Caco-2 (cell line): ENCODE measurements around the gene NPAS3. TPM values are rescaled to one million over a fixed set of nuclear protein-coding genes. Genes with fewer than 3 reads are reported as not detected.

Experiments
- BruUV-seq: library from RNA; stranded (reverse); fragments of 400-500 nt; replicated peaks from 2 replicates; lab custom pipeline; 2021; lab: Mats Ljungman, UMichigan
- CTCF ChIA-PET: fragments of 300-600 bp; sonication (Branson Sonifier 250); formaldehyde crosslinking; loops from one replicate; lab custom pipeline; 2022; ENCODE audit warnings: antibody characterized with exemption; lab: Charles Lee
- POLR2A ChIA-PET: fragments of 300-600 bp; sonication (Branson Sonifier 250); formaldehyde crosslinking; loops from one replicate; lab custom pipeline; 2022; ENCODE audit warnings: antibody characterized with exemption; lab: Charles Lee
- DNase-seq, 2 experiments: peaks; one replicate each; pipeline versions ENCODE4 v3.0.0 to v3.0.0-alpha.2; 2020 to 2022
- H3K27me3 ChIP-seq: replicated peaks from 2 replicates; pipeline ENCODE4 v1.6.0; 2011; ENCODE audit warnings: low read length; ENCODE audit not compliant: control insufficient read depth, insufficient read depth
- H3K36me3 ChIP-seq: 2 replicates; pipeline ENCODE4 v1.5.1; 2011; ENCODE audit warnings: low read length; ENCODE audit not compliant: control insufficient read depth, insufficient read depth
- H3K4me1 ChIP-seq: fragments of 250-450 bp; sonication (Bioruptor Pico); 2 replicates; pipeline ENCODE4 v1.5.1; 2020; ENCODE audit warnings: mild to moderate bottlenecking
- H3K4me3 ChIP-seq: 2 replicates; pipeline ENCODE4 v1.5.1; 2011; ENCODE audit warnings: low read depth, mild to moderate bottlenecking, control low read depth, low read length
- H3K9me3 ChIP-seq: fragments of 250-450 bp; sonication (Bioruptor Pico); 2 replicates; pipeline ENCODE4 v1.5.1; 2020; ENCODE audit warnings: mild to moderate bottlenecking, moderate library complexity
- H3K27ac Mint-ChIP-seq: one replicate; pipeline ENCODE4 v1.8.0; 2022; ENCODE audit warnings: mixed read lengths; ENCODE audit not compliant: unreplicated experiment
- H3K27me3 Mint-ChIP-seq: one replicate; pipeline ENCODE4 v1.8.0; 2022; ENCODE audit warnings: mixed read lengths; ENCODE audit not compliant: insufficient read depth, unreplicated experiment
- H3K36me3 Mint-ChIP-seq: one replicate; pipeline ENCODE4 v1.8.0; 2022; ENCODE audit warnings: mild to moderate bottlenecking, mixed read lengths; ENCODE audit not compliant: insufficient read depth, unreplicated experiment
- H3K4me1 Mint-ChIP-seq: one replicate; pipeline ENCODE4 v1.8.0; 2022; ENCODE audit warnings: low read depth, mixed read lengths; ENCODE audit not compliant: unreplicated experiment
- H3K4me3 Mint-ChIP-seq: one replicate; pipeline ENCODE4 v1.8.0; 2022; ENCODE audit warnings: mild to moderate bottlenecking, moderate library complexity, mixed read lengths; ENCODE audit not compliant: unreplicated experiment
- H3K9me3 Mint-ChIP-seq: one replicate; pipeline ENCODE4 v1.8.0; 2022; ENCODE audit warnings: mixed read lengths; ENCODE audit not compliant: unreplicated experiment
- intact Hi-C: fragments of 100-400 bp; cut with micrococcal nuclease; formaldehyde crosslinking; loops from one replicate; pipeline ENCODE4 v1.10.0; 2022; ENCODE audit not compliant: unreplicated experiment
- total RNA-seq: library from RNA; stranded (reverse); gene quantifications from 2 replicates; pipeline ENCODE4 v1.2.3, GENCODE V29; 2022
- TF ChIP-seq, protein P1 (sequence below), 2 experiments: fragments of 200-600 bp in 1 of 2; IDR thresholded peaks; 1 replicate in 1 of 2; 2 replicates in 1 of 2; pipeline versions ENCODE4 v1.5.1 to v1.8.0; 2011 to 2022; ENCODE audit warnings: antibody characterized with exemption in 1 of 2, control low read depth in 1 of 2, inconsistent platforms in 1 of 2, low read depth in 1 of 2, low read length in 1 of 2, mild to moderate bottlenecking in 1 of 2, moderate library complexity in 1 of 2; ENCODE audit not compliant: insufficient read depth in 1 of 2, severe bottlenecking in 1 of 2, unreplicated experiment in 1 of 2

The NPAS3 gene
- total RNA-seq, 1 experiment from 2014 or later = not detected

- Mint-ChIP-seq H3K27ac (no peak overlapping the region), H3K4me3 (no peak overlapping the region), H3K9me3 (no peaks in the 10 kb centered on the region), H3K36me3 (no peaks in the 10 kb centered on the region), H3K4me1 (no peaks in the 10 kb centered on the region), H3K27me3 (peaks cover 7% of the 10 kb centered on the region)
- TF ChIP-seq, protein P1, sequence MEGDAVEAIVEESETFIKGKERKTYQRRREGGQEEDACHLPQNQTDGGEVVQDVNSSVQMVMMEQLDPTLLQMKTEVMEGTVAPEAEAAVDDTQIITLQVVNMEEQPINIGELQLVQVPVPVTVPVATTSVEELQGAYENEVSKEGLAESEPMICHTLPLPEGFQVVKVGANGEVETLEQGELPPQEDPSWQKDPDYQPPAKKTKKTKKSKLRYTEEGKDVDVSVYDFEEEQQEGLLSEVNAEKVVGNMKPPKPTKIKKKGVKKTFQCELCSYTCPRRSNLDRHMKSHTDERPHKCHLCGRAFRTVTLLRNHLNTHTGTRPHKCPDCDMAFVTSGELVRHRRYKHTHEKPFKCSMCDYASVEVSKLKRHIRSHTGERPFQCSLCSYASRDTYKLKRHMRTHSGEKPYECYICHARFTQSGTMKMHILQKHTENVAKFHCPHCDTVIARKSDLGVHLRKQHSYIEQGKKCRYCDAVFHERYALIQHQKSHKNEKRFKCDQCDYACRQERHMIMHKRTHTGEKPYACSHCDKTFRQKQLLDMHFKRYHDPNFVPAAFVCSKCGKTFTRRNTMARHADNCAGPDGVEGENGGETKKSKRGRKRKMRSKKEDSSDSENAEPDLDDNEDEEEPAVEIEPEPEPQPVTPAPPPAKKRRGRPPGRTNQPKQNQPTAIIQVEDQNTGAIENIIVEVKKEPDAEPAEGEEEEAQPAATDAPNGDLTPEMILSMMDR (IDR thresholded peaks at IDR 0.05; ENCODE audit: insufficient read depth in 1 of 2, low read depth in 1 of 2, low read length in 1 of 2, severe bottlenecking in 1 of 2, unreplicated experiment in 1 of 2) = no peak
- DNase-seq = no peak
- Histone ChIP-seq H3K27me3 (no peaks in the 10 kb centered on the region), H3K36me3 (no peaks in the 10 kb centered on the region), H3K4me1 (no peaks in the 10 kb centered on the region), H3K4me3 (no peak overlapping the region), H3K9me3 (no peaks in the 10 kb centered on the region)
- CTCF ChIA-PET = no interaction called here
- intact Hi-C loops = no loop called here
- BruUV-seq = no TSS peak
- POLR2A ChIA-PET = no interaction called here
These were observed 791.5 kb downstream of the NPAS3 start for GRCh38 chr14:33730156-33730555.

- ChIA-PET POLR2A (no interaction called here), CTCF (no interaction called here)
- H3K9me3 Mint-ChIP-seq = no peaks in the 10 kb centered on the region
- Histone ChIP-seq H3K36me3 (no peaks in the 10 kb centered on the region), H3K4me3 (no peak overlapping the region), H3K4me1 (no peaks in the 10 kb centered on the region), H3K9me3 (no peaks in the 10 kb centered on the region), H3K27me3 (no peaks in the 10 kb centered on the region)
- no peak overlapping the region for H3K4me3 Mint-ChIP-seq
- no peak for DNase-seq
- no peaks in the 10 kb centered on the region for H3K36me3 Mint-ChIP-seq
- peaks cover 2% of the 10 kb centered on the region for H3K27me3 Mint-ChIP-seq
- H3K27ac Mint-ChIP-seq = no peak overlapping the region
- TF ChIP-seq, protein P1 (IDR thresholded peaks at IDR 0.05; ENCODE audit: insufficient read depth in 1 of 2, low read depth in 1 of 2, low read length in 1 of 2, severe bottlenecking in 1 of 2, unreplicated experiment in 1 of 2) = no peak
- BruUV-seq = no TSS peak
- H3K4me1 Mint-ChIP-seq = no peaks in the 10 kb centered on the region
- intact Hi-C loops = no loop called here
These were observed 793.5 kb downstream of the NPAS3 start for GRCh38 chr14:33732175-33732574.

DNA sequence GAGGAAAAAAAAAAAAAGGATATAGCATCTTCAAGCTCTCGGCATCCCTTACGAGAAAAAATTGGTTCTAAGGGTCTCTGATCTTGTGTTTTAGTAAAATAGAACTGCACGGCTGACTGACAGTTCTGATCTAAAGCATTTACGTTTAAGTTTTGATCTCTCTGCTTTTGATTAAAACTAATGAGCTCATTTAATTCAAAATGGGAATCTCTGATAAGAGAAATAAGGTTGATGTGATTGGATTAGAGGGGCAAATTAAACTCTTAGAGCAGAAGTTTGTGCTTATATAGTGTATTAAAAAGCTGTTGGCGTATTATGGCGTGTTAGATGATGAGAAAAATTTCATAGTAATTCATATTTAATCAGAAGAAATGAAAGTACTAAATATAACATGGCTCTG, 794.6 kb downstream of the NPAS3 start:
- no peaks in the 10 kb centered on the region for H3K4me1 Mint-ChIP-seq
- TF ChIP-seq, protein P1 (IDR thresholded peaks at IDR 0.05; ENCODE audit: insufficient read depth in 1 of 2, low read depth in 1 of 2, low read length in 1 of 2, severe bottlenecking in 1 of 2, unreplicated experiment in 1 of 2) = no peak
- no peak overlapping the region for H3K4me3 Mint-ChIP-seq
- ChIA-PET POLR2A (no interaction called here), CTCF (no interaction called here)
- BruUV-seq = no TSS peak
- H3K9me3 Mint-ChIP-seq = no peaks in the 10 kb centered on the region
- Histone ChIP-seq H3K4me3 (no peak overlapping the region), H3K27me3 (no peaks in the 10 kb centered on the region), H3K9me3 (no peaks in the 10 kb centered on the region), H3K36me3 (no peaks in the 10 kb centered on the region), H3K4me1 (no peaks in the 10 kb centered on the region)
- no peaks in the 10 kb centered on the region for H3K36me3 Mint-ChIP-seq
- H3K27ac Mint-ChIP-seq = no peak overlapping the region
- H3K27me3 Mint-ChIP-seq = peaks cover 2% of the 10 kb centered on the region
- DNase-seq = no peak
- intact Hi-C loops = no loop called here
